Fibroblast of lung (primary cell): ENCODE measurements around the gene PMEPA1. TPM values are rescaled to one million over a fixed set of nuclear protein-coding genes. Genes with fewer than 3 reads are reported as not detected.

ENCODE experiments used
- DNase-seq, 2 donors: peaks; one replicate each; pipeline versions ENCODE4 v3.0.0 to v3.0.0-alpha.2; 2010; ENCODE audit warnings: low read depth in 2 of 2
- H2AFZ ChIP-seq: 2 replicates; pipeline ENCODE4 v1.5.1; 2012; ENCODE audit warnings: low read length, control low read depth, inconsistent platforms
- H3K27ac ChIP-seq: 2 replicates; pipeline ENCODE4 v1.5.1; 2011; ENCODE audit warnings: low read length, control low read depth; ENCODE audit not compliant: insufficient read depth
- H3K27me3 ChIP-seq: 2 replicates; pipeline ENCODE4 v1.5.1; 2011; ENCODE audit warnings: mild to moderate bottlenecking, low read length; ENCODE audit not compliant: control insufficient read depth, insufficient read depth
- H3K36me3 ChIP-seq: 2 replicates; pipeline ENCODE4 v1.5.1; 2011; ENCODE audit warnings: low read length; ENCODE audit not compliant: control insufficient read depth, insufficient read depth
- H3K4me1 ChIP-seq: 2 replicates; pipeline ENCODE4 v1.5.1; 2011; ENCODE audit warnings: low read length; ENCODE audit not compliant: control insufficient read depth, insufficient read depth; ENCODE audit errors: extremely low read depth
- H3K4me2 ChIP-seq: 2 replicates; pipeline ENCODE4 v1.5.1; 2011; ENCODE audit warnings: low read length, control low read depth; ENCODE audit not compliant: insufficient read depth; ENCODE audit errors: extremely low read depth
- H3K4me3 ChIP-seq, 4 experiments: fragments of 200-600 bp in 1 of 4; sonication (generic) in 1 of 4; replicated peaks in 1 of 4; 2 replicates each; pipeline ENCODE4 v1.5.1; 2011 to 2016; ENCODE audit warnings: low read length in 4 of 4, low read depth in 3 of 4, mild to moderate bottlenecking in 3 of 4, control low read depth in 2 of 4, inconsistent platforms in 1 of 4, mixed read lengths in 1 of 4; ENCODE audit not compliant: insufficient read depth in 1 of 4; ENCODE audit errors: control extremely low read depth in 1 of 4
- H3K79me2 ChIP-seq: 2 replicates; pipeline ENCODE4 v1.5.1; 2012; ENCODE audit warnings: mild to moderate bottlenecking, low read length, inconsistent platforms; ENCODE audit not compliant: control insufficient read depth, insufficient read depth
- H3K9ac ChIP-seq: 2 replicates; pipeline ENCODE4 v1.5.1; 2011; ENCODE audit warnings: mild to moderate bottlenecking, low read length, control low read depth; ENCODE audit not compliant: insufficient read depth
- H3K9me3 ChIP-seq: 2 replicates; pipeline ENCODE4 v1.5.1; 2012; ENCODE audit warnings: low read depth, low read length; ENCODE audit not compliant: control insufficient read depth, insufficient read depth
- H4K20me1 ChIP-seq: 2 replicates; pipeline ENCODE4 v1.5.1; 2011; ENCODE audit warnings: low read length; ENCODE audit not compliant: control insufficient read depth, insufficient read depth; ENCODE audit errors: extremely low read depth
- CTCF ChIP-seq, 2 donors: IDR thresholded peaks in 1 of 2; conservative IDR thresholded peaks in 1 of 2; 1 replicate in 1 of 2; 2 replicates in 1 of 2; pipeline ENCODE4 v1.5.1; 2011 to 2012; ENCODE audit warnings: low read length in 2 of 2, control low read depth in 1 of 2, inconsistent platforms in 1 of 2, low read depth in 1 of 2, mild to moderate bottlenecking in 1 of 2
- EZH2 ChIP-seq: IDR thresholded peaks from 2 replicates; pipeline ENCODE4 v1.5.1; 2012; ENCODE audit warnings: low read length, control low read depth, mild to moderate bottlenecking; ENCODE audit errors: missing control alignments
- polyA plus RNA-seq, 2 donors: library from polyadenylated mRNA; depleted of rRNA in 1 of 2; stranded (reverse) in 1 of 2; unstranded in 1 of 2; fragments of >200 nt; gene quantifications; 2 replicates each; pipeline ENCODE4 v1.2.1, GENCODE V29; 2011 to 2012; ENCODE audit warnings: missing spikeins in 1 of 2
- total RNA-seq: library from RNA; depleted of rRNA; stranded (reverse); fragments of >200 nt; gene quantifications from 2 replicates; pipeline ENCODE4 v1.2.1, GENCODE V29; 2014

The PMEPA1 gene
- total and polyA plus RNA-seq, 2 donors (not counting 1 experiment from before 2014, with no cell fraction given): 0.19 to 0.33 TPM

- H2AFZ ChIP-seq: no peak overlapping the region
- H4K20me1 ChIP-seq: no peaks in the 10 kb centered on the region
- H3K4me3 ChIP-seq: no peak overlapping the region
- H3K4me2 ChIP-seq: no peak overlapping the region
- no peaks in the 10 kb centered on the region for H3K27me3 ChIP-seq
- H3K27ac ChIP-seq: no peak overlapping the region
- no peaks in the 10 kb centered on the region for H3K36me3 ChIP-seq
- TF ChIP-seq CTCF (conservative IDR thresholded peaks at IDR 0.05 in 1 of 2, IDR thresholded peaks at IDR 0.05 in 1 of 2; ENCODE audit: low read depth in 1 of 2, low read length in 2 of 2) (no peak), EZH2 (no peak)
- H3K4me1 ChIP-seq: no peaks in the 10 kb centered on the region
- H3K79me2 ChIP-seq: no peaks in the 10 kb centered on the region
- H3K9me3 ChIP-seq: no peaks in the 10 kb centered on the region
- no peak overlapping the region for H3K9ac ChIP-seq
- no peak for DNase-seq
Measured at GRCh38 chr20:57658833-57659516, 50.8 kb downstream of the PMEPA1 start.

- Histone ChIP-seq H3K4me3 (no peak overlapping the region), H3K9ac (no peak overlapping the region), H3K79me2 (no peaks in the 10 kb centered on the region), H3K9me3 (no peaks in the 10 kb centered on the region), H2AFZ (no peak overlapping the region), H3K27ac (no peak overlapping the region), H3K27me3 (no peaks in the 10 kb centered on the region), H3K36me3 (no peaks in the 10 kb centered on the region), H3K4me2 (no peak overlapping the region), H3K4me1 (no peaks in the 10 kb centered on the region), H4K20me1 (no peaks in the 10 kb centered on the region)
- TF ChIP-seq CTCF (conservative IDR thresholded peaks at IDR 0.05 in 1 of 2, IDR thresholded peaks at IDR 0.05 in 1 of 2; ENCODE audit: low read depth in 1 of 2, low read length in 2 of 2): no peak
- TF ChIP-seq EZH2: no peak
- no peak for DNase-seq
Measured at GRCh38 chr20:57658447-57658832, 51.4 kb downstream of the PMEPA1 start.

- DNase-seq: no peak
- Histone ChIP-seq H2AFZ (no peak overlapping the region), H3K36me3 (no peaks in the 10 kb centered on the region), H3K27ac (no peak overlapping the region), H3K9me3 (no peaks in the 10 kb centered on the region), H3K4me2 (no peak overlapping the region), H3K4me3 (no peak overlapping the region), H3K27me3 (no peaks in the 10 kb centered on the region), H4K20me1 (no peaks in the 10 kb centered on the region), H3K9ac (no peak overlapping the region), H3K4me1 (no peaks in the 10 kb centered on the region), H3K79me2 (no peaks in the 10 kb centered on the region)
- TF ChIP-seq EZH2: no peak
- TF ChIP-seq CTCF (conservative IDR thresholded peaks at IDR 0.05 in 1 of 2, IDR thresholded peaks at IDR 0.05 in 1 of 2; ENCODE audit: low read depth in 1 of 2, low read length in 2 of 2): no peak
Measured at GRCh38 chr20:57657535-57658446, 52.0 kb downstream of the PMEPA1 start.
